Vagina (tissue), 2 donors: ENCODE results near the gene CCDC201.
"Not testable (repeated sequence)": the region's sequence is repeated elsewhere in the genome, so short reads cannot be mapped to it uniquely, and the experiment has no call there.

Source experiments
- CTCF ChIP-seq, 3 experiments: fragments of 450-650 bp in 2 of 3; fragments of 200-600 bp in 1 of 3; sonication (generic) in 1 of 3; IDR thresholded peaks; one replicate each; pipeline ENCODE4 v1.5.1; 2017 to 2019; ENCODE audit warnings: antibody characterized with exemption in 3 of 3, mild to moderate bottlenecking in 2 of 3, moderate library complexity in 2 of 3
- POLR2A ChIP-seq, 2 donors: fragments of 450-650 bp; IDR thresholded peaks; one replicate each; pipeline ENCODE4 v1.6.1; 2017; ENCODE audit warnings: antibody characterized with exemption in 2 of 2, mild to moderate bottlenecking in 2 of 2, moderate library complexity in 2 of 2
- POLR2AphosphoS5 ChIP-seq, 2 donors: sonication (generic); formaldehyde crosslinking; IDR thresholded peaks; one replicate each; pipeline ENCODE4 v1.9.0; 2017; ENCODE audit warnings: antibody characterized with exemption in 2 of 2, mild to moderate bottlenecking in 2 of 2, low read depth in 1 of 2; ENCODE audit not compliant: insufficient read depth in 1 of 2

DNA sequence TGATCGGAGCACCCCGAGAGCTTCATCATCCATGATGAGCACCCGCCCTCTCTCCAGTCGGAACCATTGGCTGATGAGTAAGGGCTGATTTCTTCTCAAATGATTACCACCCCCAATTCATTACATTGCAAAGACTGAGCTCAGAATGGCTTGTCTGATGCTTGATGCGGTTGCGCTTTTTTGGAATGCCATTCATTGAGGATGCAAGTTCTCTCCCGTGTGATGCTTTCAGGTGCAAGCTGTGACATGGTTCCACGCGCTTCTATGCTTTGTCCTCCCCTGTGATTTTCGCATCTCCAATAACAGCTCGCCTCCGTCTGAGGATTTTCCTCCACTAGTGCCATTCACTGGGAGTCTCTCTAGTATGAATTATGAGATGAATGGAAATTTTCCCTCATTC is 43.0 kb downstream of the CCDC201 start:
- not testable (repeated sequence) for TF ChIP-seq CTCF (IDR thresholded peaks at IDR 0.05); POLR2A (IDR thresholded peaks at IDR 0.05); POLR2AphosphoS5 (IDR thresholded peaks at IDR 0.05; ENCODE audit: insufficient read depth in 1 of 2, low read depth in 1 of 2)
